ENCODE measurements around the gene STAM2. TPM values are rescaled to one million over a fixed set of nuclear protein-coding genes. Genes with fewer than 3 reads are reported as not detected.
"Not testable (repeated sequence)": the region's sequence is repeated elsewhere in the genome, so short reads cannot be mapped to it uniquely, and the experiment has no call there.

The STAM2 gene
- total and polyA plus RNA-seq, 2 of the 13 experiments (the other 11 are each of a cell fraction or from before 2014, with no cell fraction given): 14.7 to 24.1 TPM

- TF ChIP-seq ZNF121 (CRISPR knock-in tag; IDR thresholded peaks at IDR 0.05): peak; percentile 70; the same call in 1 of the 2 replicates
- TF ChIP-seq NFYC (CRISPR knock-in tag; IDR thresholded peaks at IDR 0.05): no peak
- TF ChIP-seq THAP11 (CRISPR knock-in tag; IDR thresholded peaks at IDR 0.05): no peak
- in situ Hi-C loops (cut with HindIII; ENCODE audit: extremely low pct_ligation_motif_present, low pct_unique_long_range_greater_than_20kb) (no loop called here), intact Hi-C loops (cut with micrococcal nuclease; ENCODE audit: unreplicated experiment) (no loop called here)
- WGBS (ENCODE audit: low lambda C conversion rate): 0% methylated on average over 1 of the region's 1 CpG
- Histone ChIP-seq H3K36me3 (replicated peaks in 1 of 2; ENCODE audit: control insufficient read depth in 1 of 2, insufficient read depth in 2 of 2, low read length in 2 of 2) (no peaks in the 10 kb centered on the region), H3K4me1 (ENCODE audit: insufficient read depth, low read length) (peaks cover 30% of the 10 kb centered on the region; the same call in 1 of the 2 replicates), H3K27me3 (ENCODE audit: control insufficient read depth in 1 of 2, insufficient read depth in 2 of 2, low read length in 2 of 2) (peaks cover 0 to 2% of the 10 kb centered on the region in 2 experiments; a peak in 1 of 5 replicates), H3K9ac (ENCODE audit: insufficient read depth, low read depth, low read length) (no peak overlapping the region), H4K20me1 (ENCODE audit: insufficient read depth, low read length) (no peaks in the 10 kb centered on the region; the same call in 1 of the 2 replicates), H3K27ac (ENCODE audit: extremely low read length, insufficient read depth, low read length) (no peak overlapping the region), H3K79me2 (ENCODE audit: insufficient read depth, low read length) (no peaks in the 10 kb centered on the region), H3K4me2 (ENCODE audit: low read depth, low read length) (no peak overlapping the region; the same call in 1 of the 2 replicates), H3K9me3 (ENCODE audit: low read length) (no peaks in the 10 kb centered on the region), H2AFZ (ENCODE audit: low read length) (no peak overlapping the region), H3K4me3 (replicated peaks in 1 of 3; ENCODE audit: insufficient read depth in 1 of 3, low read depth in 2 of 3, low read length in 3 of 3) (no peak overlapping the region)
- FAIRE-seq: no peak
- BruUV-seq (replicated peaks): no TSS peak
- ATAC-seq: no peak
- ChIA-PET CTCF (ENCODE audit: low intra/inter-chr PET ratio, low total read pairs) (no interaction called here), POLR2A (interaction anchor here (2.3 kb wide), 1 partner anchor 8 kb away, joined by 7 read pairs; the partner anchor contains the start of gene STAM2)
- no peak for DNase-seq (ENCODE audit: low spot score)
Measured at GRCh38 chr2:152183401-152184073, 8.0 kb upstream of the STAM2 start.

- Histone ChIP-seq H3K4me1 (ENCODE audit: insufficient read depth, low read length) (peaks cover 17% of the 10 kb centered on the region), H3K79me2 (ENCODE audit: insufficient read depth, low read length) (peaks cover 22% of the 10 kb centered on the region)
- BruUV-seq (replicated peaks); POLR2A ChIA-PET; H3K9me3 ChIP-seq (ENCODE audit: low read length); H3K4me2 ChIP-seq (ENCODE audit: low read depth, low read length); CTCF ChIA-PET (ENCODE audit: low intra/inter-chr PET ratio, low total read pairs); H3K4me3 ChIP-seq (replicated peaks in 1 of 3; ENCODE audit: insufficient read depth in 1 of 3, low read depth in 2 of 3, low read length in 3 of 3); H2AFZ ChIP-seq (ENCODE audit: low read length); H3K36me3 ChIP-seq (replicated peaks in 1 of 2; ENCODE audit: control insufficient read depth in 1 of 2, insufficient read depth in 2 of 2, low read length in 2 of 2); H3K9ac ChIP-seq (ENCODE audit: insufficient read depth, low read depth, low read length); FAIRE-seq; DNase-seq (ENCODE audit: low spot score); H4K20me1 ChIP-seq (ENCODE audit: insufficient read depth, low read length); H3K27me3 ChIP-seq (ENCODE audit: control insufficient read depth in 1 of 2, insufficient read depth in 2 of 2, low read length in 2 of 2); H3K27ac ChIP-seq (ENCODE audit: extremely low read length, insufficient read depth, low read length); ATAC-seq: not testable (repeated sequence)
- 89% methylated on average over 7 of the region's 7 CpGs for WGBS (ENCODE audit: low lambda C conversion rate)
- intact Hi-C loops (cut with micrococcal nuclease; ENCODE audit: unreplicated experiment): loop anchor here (2.0 to 10.0 kb wide), 5 partner anchors 157 to 565 kb away; partner anchors contain the start of genes ARL6IP6, FMNL2 and PRPF40A
- in situ Hi-C loops (cut with HindIII; ENCODE audit: extremely low pct_ligation_motif_present, low pct_unique_long_range_greater_than_20kb): loop anchor here (5.0 to 10.0 kb wide), 2 partner anchors 143 to 540 kb away; partner anchors contain the start of genes ARL6IP6 and PRPF40A
- TF ChIP-seq ZNF761 (CRISPR knock-in tag; conservative IDR thresholded peaks at IDR 0.05): peak; percentile 93
Measured at GRCh38 chr2:152177667-152178066, 2.1 kb upstream of the STAM2 start.
